SK-N-MC (cell line): ENCODE data around the gene SETD3.

Experiments used
- DNase-seq: peaks from one replicate; pipeline ENCODE4 v3.0.0-alpha.2; 2011; ENCODE audit warnings: low read depth, low spot score
- H3K27ac ChIP-seq: fragments of 200-600 bp; sonication (generic); 2 replicates; pipeline ENCODE4 v1.5.1; 2016; ENCODE audit warnings: mixed run types
- H3K36me3 ChIP-seq: fragments of 200-600 bp; sonication (generic); 2 replicates; pipeline ENCODE4 v1.6.1; 2017; ENCODE audit warnings: antibody characterized with exemption, low read length, mixed read lengths; ENCODE audit not compliant: insufficient read depth
- H3K4me3 ChIP-seq: fragments of 200-600 bp; sonication (generic); 2 replicates; pipeline ENCODE4 v1.5.1; 2016
- H3K9ac ChIP-seq: fragments of 200-600 bp; sonication (generic); 2 replicates; pipeline ENCODE4 v1.8.0; 2017; ENCODE audit warnings: mixed run types, mixed read lengths; ENCODE audit not compliant: insufficient read length
- H3K9me3 ChIP-seq: fragments of 200-600 bp; sonication (generic); 2 replicates; pipeline ENCODE4 v1.6.1; 2017; ENCODE audit warnings: low read depth, mild to moderate bottlenecking, antibody characterized with exemption, low read length, moderate library complexity, mixed read lengths
- EZH2 ChIP-seq: fragments of 200-600 bp; sonication (generic); IDR thresholded peaks from one replicate; pipeline ENCODE4 v1.6.1; 2017; ENCODE audit warnings: antibody characterized with exemption
- FOXP2 ChIP-seq: optimal IDR thresholded peaks from 2 replicates; pipeline ENCODE3; 2011; ENCODE audit warnings: mild to moderate bottlenecking, moderate library complexity; ENCODE audit not compliant: insufficient read depth; ENCODE audit errors: extremely low read length, control extremely low read depth
- POLR2AphosphoS5 ChIP-seq: IDR thresholded peaks from 2 replicates; pipeline ENCODE4 v1.6.1; 2012; ENCODE audit warnings: mild to moderate bottlenecking, low read depth, low read length, borderline replicate concordance

The SETD3 gene

GRCh38 chr14:99507860-99508640, 27.4 kb upstream of the SETD3 start:
- Histone ChIP-seq H3K27ac (no peak overlapping the region), H3K4me3 (no peak overlapping the region), H3K9ac (no peak overlapping the region), H3K9me3 (no peaks in the 10 kb centered on the region), H3K36me3 (peaks cover 68% of the 10 kb centered on the region)
- TF ChIP-seq FOXP2: no peak
- TF ChIP-seq POLR2AphosphoS5: no peak
- TF ChIP-seq EZH2: no peak
- DNase-seq: no peak

- Histone ChIP-seq H3K4me3 (no peak overlapping the region), H3K9ac (no peak overlapping the region), H3K27ac (no peak overlapping the region), H3K9me3 (no peaks in the 10 kb centered on the region), H3K36me3 (peaks cover 82% of the 10 kb centered on the region)
- TF ChIP-seq POLR2AphosphoS5 (no peak), EZH2 (no peak), FOXP2 (no peak)
- no peak for DNase-seq
Measured at GRCh38 chr14:99506276-99506675, 25.6 kb upstream of the SETD3 start.

- Histone ChIP-seq H3K9ac (no peak overlapping the region), H3K9me3 (no peaks in the 10 kb centered on the region), H3K27ac (no peak overlapping the region), H3K4me3 (no peak overlapping the region), H3K36me3 (peaks cover 94% of the 10 kb centered on the region)
- DNase-seq: no peak
- TF ChIP-seq FOXP2: no peak
- no peak for TF ChIP-seq POLR2AphosphoS5
- no peak for TF ChIP-seq EZH2
Measured at GRCh38 chr14:99505089-99505488, 24.4 kb upstream of the SETD3 start.

GRCh38 chr14:99503848-99504453, 23.3 kb upstream of the SETD3 start:
- TF ChIP-seq FOXP2: no peak
- TF ChIP-seq POLR2AphosphoS5: no peak
- no peak for TF ChIP-seq EZH2
- DNase-seq: no peak
- H3K9me3 ChIP-seq: no peaks in the 10 kb centered on the region
- H3K36me3 ChIP-seq: peaks cover 95% of the 10 kb centered on the region
- H3K9ac ChIP-seq: no peak overlapping the region
- H3K4me3 ChIP-seq: no peak overlapping the region
- H3K27ac ChIP-seq: no peak overlapping the region

- Histone ChIP-seq H3K36me3 (peaks cover 88% of the 10 kb centered on the region), H3K27ac (no peak overlapping the region), H3K9ac (no peak overlapping the region), H3K4me3 (no peak overlapping the region), H3K9me3 (no peaks in the 10 kb centered on the region)
- TF ChIP-seq EZH2: no peak
- no peak for TF ChIP-seq POLR2AphosphoS5
- no peak for TF ChIP-seq FOXP2
- DNase-seq: no peak
Measured at GRCh38 chr14:99502989-99503421, 22.3 kb upstream of the SETD3 start.

DNA sequence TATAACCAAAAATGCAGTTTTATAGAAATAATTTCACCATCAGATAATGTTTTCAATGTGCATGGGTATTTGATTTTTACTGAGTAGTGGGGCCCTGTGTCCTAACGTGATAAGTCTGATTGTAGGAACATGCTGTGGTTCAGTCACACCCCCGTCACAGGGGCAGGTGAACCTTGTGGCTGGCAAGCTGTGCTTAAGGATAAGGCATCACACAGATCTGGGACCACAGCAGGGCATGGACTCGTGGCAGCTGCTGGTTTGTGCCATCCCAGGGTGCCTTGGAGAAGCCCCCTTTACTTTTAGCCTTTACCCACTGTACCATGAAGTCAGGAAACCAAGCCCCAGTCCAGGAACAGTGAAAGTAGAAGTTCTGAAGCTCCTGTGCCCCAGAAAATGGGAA, 17.2 kb upstream of the SETD3 start:
- Histone ChIP-seq H3K4me3 (no peak overlapping the region), H3K36me3 (peaks cover 84% of the 10 kb centered on the region), H3K27ac (no peak overlapping the region), H3K9ac (no peak overlapping the region), H3K9me3 (no peaks in the 10 kb centered on the region)
- TF ChIP-seq FOXP2 (no peak), POLR2AphosphoS5 (no peak), EZH2 (no peak)
- no peak for DNase-seq

DNA sequence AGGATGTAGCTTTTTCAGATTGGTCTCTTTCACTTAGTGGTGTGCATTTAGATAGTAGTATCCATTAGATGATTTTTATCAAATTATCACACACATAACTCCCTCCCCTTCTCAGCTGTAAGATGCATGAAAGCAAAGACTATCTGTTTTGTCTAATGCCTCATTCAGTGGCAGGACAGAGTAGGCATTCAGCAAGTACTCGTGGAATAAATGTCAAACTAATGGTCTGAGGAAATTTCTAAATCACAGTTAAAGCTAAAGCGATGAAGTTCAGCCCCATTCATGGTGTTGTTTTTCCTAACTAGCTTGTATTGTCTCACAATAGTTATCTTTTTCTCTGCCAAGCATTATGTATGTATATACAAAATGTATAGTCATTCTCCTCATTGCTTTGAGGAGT, 16.7 kb upstream of the SETD3 start:
- no peak overlapping the region for H3K4me3 ChIP-seq
- H3K9ac ChIP-seq: no peak overlapping the region
- peaks cover 84% of the 10 kb centered on the region for H3K36me3 ChIP-seq
- H3K9me3 ChIP-seq: no peaks in the 10 kb centered on the region
- no peak overlapping the region for H3K27ac ChIP-seq
- no peak for DNase-seq
- no peak for TF ChIP-seq FOXP2
- no peak for TF ChIP-seq POLR2AphosphoS5
- TF ChIP-seq EZH2: no peak

- TF ChIP-seq POLR2AphosphoS5 (no peak), FOXP2 (no peak), EZH2 (no peak)
Measured at GRCh38 chr14:99484106-99484505, 3.4 kb upstream of the SETD3 start.

More at GRCh38 chr14:99484106-99484505, 3.4 kb upstream of the SETD3 start:
- no peaks in the 10 kb centered on the region for H3K36me3 ChIP-seq
- no peak overlapping the region for H3K4me3 ChIP-seq
- H3K9me3 ChIP-seq: no peaks in the 10 kb centered on the region
- no peak overlapping the region for H3K9ac ChIP-seq
- DNase-seq: no peak
- no peak overlapping the region for H3K27ac ChIP-seq
